Measurements from ENCODE around the gene SLC39A11. TPM values are rescaled to one million over a fixed set of nuclear protein-coding genes. Genes with fewer than 3 reads are reported as not detected.

The SLC39A11 gene
- total and polyA plus RNA-seq, 2 of the 13 experiments (the other 11 are each of a cell fraction or from before 2014, with no cell fraction given): 17.2 to 31.5 TPM

GRCh38 chr17:73058022-73058421, 34.5 kb downstream of the SLC39A11 start:
- H3K4me3 ChIP-seq (replicated peaks in 1 of 3; ENCODE audit: insufficient read depth in 1 of 3, low read depth in 2 of 3, low read length in 3 of 3): no peak overlapping the region
- ChIA-PET POLR2A (no interaction called here), CTCF (ENCODE audit: low intra/inter-chr PET ratio, low total read pairs) (no interaction called here)
- no peaks in the 10 kb centered on the region for H3K27me3 ChIP-seq (ENCODE audit: control insufficient read depth in 1 of 2, insufficient read depth in 2 of 2, low read length in 2 of 2)
- DNase-seq (ENCODE audit: low spot score) (no peak), ATAC-seq (no peak), FAIRE-seq (no peak)
- 95% methylated on average over 6 of the region's 6 CpGs for WGBS (ENCODE audit: low lambda C conversion rate)
- in situ Hi-C loops (cut with HindIII; ENCODE audit: extremely low pct_ligation_motif_present, low pct_unique_long_range_greater_than_20kb): no loop called here
- H3K79me2 ChIP-seq (ENCODE audit: insufficient read depth, low read length): no peaks in the 10 kb centered on the region
- H3K4me2 ChIP-seq (ENCODE audit: low read depth, low read length): no peak overlapping the region
- no peaks in the 10 kb centered on the region for H3K36me3 ChIP-seq (replicated peaks in 1 of 2; ENCODE audit: control insufficient read depth in 1 of 2, insufficient read depth in 2 of 2, low read length in 2 of 2)
- no peak overlapping the region for H3K9ac ChIP-seq (ENCODE audit: insufficient read depth, low read depth, low read length)
- TF ChIP-seq ZNF33A (CRISPR knock-in tag; IDR thresholded peaks at IDR 0.05; ENCODE audit: borderline replicate concordance): no peak
- TF ChIP-seq AKNA (CRISPR knock-in tag; IDR thresholded peaks at IDR 0.05; ENCODE audit: borderline replicate concordance): no peak
- no peak for TF ChIP-seq PITX1 (CRISPR knock-in tag; IDR thresholded peaks at IDR 0.05)
- no peak for TF ChIP-seq ZNF10 (CRISPR knock-in tag; IDR thresholded peaks at IDR 0.05; ENCODE audit: borderline replicate concordance, low read depth)
- no peak for TF ChIP-seq ZNF720 (CRISPR knock-in tag; IDR thresholded peaks at IDR 0.05)
- no peak for TF ChIP-seq HCFC1 (IDR thresholded peaks at IDR 0.05; ENCODE audit: low read depth, low read length)
- TF ChIP-seq POLR2A (IDR thresholded peaks at IDR 0.05; ENCODE audit: insufficient read depth in 1 of 2, low read depth in 2 of 2, low read length in 2 of 2): no peak
- no peak for TF ChIP-seq CEBPG (CRISPR knock-in tag; IDR thresholded peaks at IDR 0.05)
- no peak for TF ChIP-seq SP140L (CRISPR knock-in tag; IDR thresholded peaks at IDR 0.05; ENCODE audit: borderline replicate concordance)
- no peak for TF ChIP-seq TGIF2 (CRISPR knock-in tag; IDR thresholded peaks at IDR 0.05)
- no peak for TF ChIP-seq ZNF556 (CRISPR knock-in tag; IDR thresholded peaks at IDR 0.05; ENCODE audit: borderline replicate concordance)
- no peak for TF ChIP-seq ZNF737 (CRISPR knock-in tag; IDR thresholded peaks at IDR 0.05; ENCODE audit: borderline replicate concordance)
- TF ChIP-seq ZFP90 (CRISPR knock-in tag; IDR thresholded peaks at IDR 0.05; ENCODE audit: borderline replicate concordance): no peak
- no peak for TF ChIP-seq CENPBD1 (CRISPR knock-in tag; IDR thresholded peaks at IDR 0.05; ENCODE audit: borderline replicate concordance, low read depth)
- no peak for TF ChIP-seq XBP1 (CRISPR knock-in tag; IDR thresholded peaks at IDR 0.05)
- no peak for TF ChIP-seq KLF16 (CRISPR knock-in tag; IDR thresholded peaks at IDR 0.05)
- TF ChIP-seq ISL2 (CRISPR knock-in tag; IDR thresholded peaks at IDR 0.05): no peak
- no peak for TF ChIP-seq ZBTB7B (CRISPR knock-in tag; IDR thresholded peaks at IDR 0.05)
- no peak for TF ChIP-seq CHD2 (IDR thresholded peaks at IDR 0.05; ENCODE audit: low read depth, low read length)
- TF ChIP-seq ZNF607 (CRISPR knock-in tag; IDR thresholded peaks at IDR 0.05; ENCODE audit: borderline replicate concordance): no peak
- H3K27ac ChIP-seq (ENCODE audit: extremely low read length, insufficient read depth, low read length): no peak overlapping the region
- no peaks in the 10 kb centered on the region for H3K9me3 ChIP-seq (ENCODE audit: low read length)
- no TSS peak for BruUV-seq (replicated peaks)
- no peaks in the 10 kb centered on the region for H3K4me1 ChIP-seq (ENCODE audit: insufficient read depth, low read length)
- H2AFZ ChIP-seq (ENCODE audit: low read length): no peak overlapping the region
- H4K20me1 ChIP-seq (ENCODE audit: insufficient read depth, low read length): no peaks in the 10 kb centered on the region
- intact Hi-C loops (cut with micrococcal nuclease; ENCODE audit: unreplicated experiment): no loop called here

Measured in HepG2 (cell line).